ENCODE results near the gene ADAMTS16. TPM values are rescaled to one million over a fixed set of nuclear protein-coding genes. Genes with fewer than 3 reads are reported as not detected.

ADAMTS16 gene
- total RNA-seq, 3 donors from 2014 or later: 0.15 to 1.3 (median 0.33) TPM

DNA sequence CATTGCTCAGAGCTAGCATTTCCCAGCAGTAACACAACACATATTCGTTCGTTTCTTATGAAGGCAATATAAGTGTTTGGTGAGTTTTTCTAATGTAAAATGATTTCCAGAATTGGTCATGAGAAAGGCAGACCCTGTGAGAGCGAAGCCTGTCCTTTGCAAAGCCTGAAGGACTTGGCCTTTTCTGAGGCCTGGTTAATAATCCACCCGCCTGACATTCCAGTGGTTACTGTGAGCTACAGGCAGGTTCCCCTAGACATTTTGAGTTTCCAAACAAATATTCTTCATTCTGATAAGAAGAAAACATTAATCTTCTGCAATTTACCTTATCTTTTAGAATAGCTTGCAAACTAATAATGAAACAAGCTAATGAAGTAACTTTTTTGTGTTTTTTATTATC, 38.0 kb downstream of the ADAMTS16 start:
- TF ChIP-seq POLR2AphosphoS5 (IDR thresholded peaks at IDR 0.05) (no peak), POLR2A (IDR thresholded peaks at IDR 0.05) (no peak)
- TF ChIP-seq, protein P1, sequence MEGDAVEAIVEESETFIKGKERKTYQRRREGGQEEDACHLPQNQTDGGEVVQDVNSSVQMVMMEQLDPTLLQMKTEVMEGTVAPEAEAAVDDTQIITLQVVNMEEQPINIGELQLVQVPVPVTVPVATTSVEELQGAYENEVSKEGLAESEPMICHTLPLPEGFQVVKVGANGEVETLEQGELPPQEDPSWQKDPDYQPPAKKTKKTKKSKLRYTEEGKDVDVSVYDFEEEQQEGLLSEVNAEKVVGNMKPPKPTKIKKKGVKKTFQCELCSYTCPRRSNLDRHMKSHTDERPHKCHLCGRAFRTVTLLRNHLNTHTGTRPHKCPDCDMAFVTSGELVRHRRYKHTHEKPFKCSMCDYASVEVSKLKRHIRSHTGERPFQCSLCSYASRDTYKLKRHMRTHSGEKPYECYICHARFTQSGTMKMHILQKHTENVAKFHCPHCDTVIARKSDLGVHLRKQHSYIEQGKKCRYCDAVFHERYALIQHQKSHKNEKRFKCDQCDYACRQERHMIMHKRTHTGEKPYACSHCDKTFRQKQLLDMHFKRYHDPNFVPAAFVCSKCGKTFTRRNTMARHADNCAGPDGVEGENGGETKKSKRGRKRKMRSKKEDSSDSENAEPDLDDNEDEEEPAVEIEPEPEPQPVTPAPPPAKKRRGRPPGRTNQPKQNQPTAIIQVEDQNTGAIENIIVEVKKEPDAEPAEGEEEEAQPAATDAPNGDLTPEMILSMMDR (IDR thresholded peaks at IDR 0.05): no peak

DNA sequence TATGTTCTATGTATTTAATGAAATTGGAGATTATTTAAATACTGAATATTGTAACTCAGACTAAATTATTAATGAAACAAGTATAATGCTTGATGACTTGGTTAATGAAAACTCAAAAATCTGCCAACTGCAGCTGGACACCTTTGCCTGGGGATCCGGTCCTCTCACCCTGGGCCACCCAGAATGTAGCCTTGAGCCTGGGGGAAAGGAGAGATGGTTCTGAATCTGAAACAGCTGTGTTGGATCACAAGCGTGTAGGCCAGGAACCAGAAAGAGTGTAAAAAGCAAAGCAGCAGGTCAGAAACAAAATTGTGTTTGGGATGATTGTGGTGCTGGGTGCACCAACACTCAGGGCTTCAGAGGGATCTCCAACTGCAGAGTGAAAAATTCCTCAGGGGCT, 38.5 kb downstream of the ADAMTS16 start:
- H3K4me3 ChIP-seq: no peak overlapping the region
- H3K27ac ChIP-seq: no peak overlapping the region
- no peaks in the 10 kb centered on the region for H3K27me3 ChIP-seq
- H3K4me1 ChIP-seq: no peaks in the 10 kb centered on the region
- no peak for DNase-seq (ENCODE audit: low spot score in 2 of 2)
- intact Hi-C loops (cut with DNase I; ENCODE audit: low total_unique reads): no loop called here
- H3K36me3 ChIP-seq: no peaks in the 10 kb centered on the region
- TF ChIP-seq, protein P1 (IDR thresholded peaks at IDR 0.05): no peak
- TF ChIP-seq POLR2AphosphoS5 (IDR thresholded peaks at IDR 0.05): no peak
- TF ChIP-seq POLR2A (IDR thresholded peaks at IDR 0.05): no peak
- H3K9me3 ChIP-seq: no peaks in the 10 kb centered on the region

More for the DNA sequence above, 38.0 kb downstream of the ADAMTS16 start:
- DNase-seq (ENCODE audit: low spot score in 2 of 2): no peak
- no peaks in the 10 kb centered on the region for H3K4me1 ChIP-seq
- H3K27ac ChIP-seq: no peak overlapping the region
- no peaks in the 10 kb centered on the region for H3K36me3 ChIP-seq
- H3K27me3 ChIP-seq: no peaks in the 10 kb centered on the region
- no peak overlapping the region for H3K4me3 ChIP-seq
- H3K9me3 ChIP-seq: no peaks in the 10 kb centered on the region
- intact Hi-C loops (cut with DNase I; ENCODE audit: low total_unique reads): no loop called here

DNA sequence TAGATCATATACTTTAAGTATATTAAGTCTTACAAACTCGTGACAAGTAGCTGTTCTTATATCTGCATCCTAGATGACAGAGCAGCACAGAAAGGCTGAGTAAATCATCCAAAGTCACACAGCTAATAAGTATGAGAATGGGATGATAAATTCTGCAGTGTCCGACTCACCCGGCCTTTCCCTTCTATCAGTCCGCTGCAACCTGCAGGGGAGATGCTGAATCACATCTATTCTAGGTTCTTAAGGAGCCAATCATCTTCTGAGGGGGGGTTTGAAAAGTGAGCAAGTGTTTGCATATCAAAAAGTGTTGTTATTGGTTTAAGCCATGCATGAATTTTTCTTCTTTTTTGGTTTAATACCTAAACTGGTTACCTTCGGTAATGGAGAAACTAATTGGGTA, 38.9 kb downstream of the ADAMTS16 start:
- TF ChIP-seq POLR2A (IDR thresholded peaks at IDR 0.05): no peak
- TF ChIP-seq, protein P1 (IDR thresholded peaks at IDR 0.05): no peak
- no peak for TF ChIP-seq POLR2AphosphoS5 (IDR thresholded peaks at IDR 0.05)
- H3K9me3 ChIP-seq: no peaks in the 10 kb centered on the region
- H3K4me1 ChIP-seq: no peaks in the 10 kb centered on the region
- no peak overlapping the region for H3K27ac ChIP-seq
- H3K36me3 ChIP-seq: no peaks in the 10 kb centered on the region
- DNase-seq (ENCODE audit: low spot score in 2 of 2): no peak
- intact Hi-C loops (cut with DNase I; ENCODE audit: low total_unique reads): no loop called here
- H3K27me3 ChIP-seq: no peaks in the 10 kb centered on the region
- H3K4me3 ChIP-seq: no peak overlapping the region

DNA sequence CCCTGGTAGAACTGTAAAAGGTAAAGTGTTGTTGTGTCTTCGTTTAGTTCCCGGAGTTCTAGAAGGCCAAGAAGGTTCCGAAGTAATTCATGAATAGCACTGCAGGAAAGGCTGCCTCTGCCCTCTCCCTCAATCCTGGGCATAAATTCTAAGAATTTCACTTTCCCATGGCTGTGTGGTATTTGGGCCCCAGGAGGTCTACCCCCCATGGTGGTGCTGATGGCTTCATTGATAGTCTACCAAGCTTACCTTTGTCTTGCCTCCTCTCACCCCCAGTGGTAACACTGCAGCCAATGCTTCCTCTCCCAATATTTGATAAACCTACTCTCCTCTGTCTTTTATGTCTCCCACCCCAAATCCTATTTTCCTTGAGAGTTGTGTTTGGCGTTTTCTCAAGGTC, 39.5 kb downstream of the ADAMTS16 start:
- no peaks in the 10 kb centered on the region for H3K27me3 ChIP-seq
- no peak for TF ChIP-seq POLR2AphosphoS5 (IDR thresholded peaks at IDR 0.05)
- TF ChIP-seq, protein P1 (IDR thresholded peaks at IDR 0.05): no peak
- no peak for TF ChIP-seq POLR2A (IDR thresholded peaks at IDR 0.05)
- H3K36me3 ChIP-seq: no peaks in the 10 kb centered on the region
- no peaks in the 10 kb centered on the region for H3K9me3 ChIP-seq
- H3K27ac ChIP-seq: no peak overlapping the region
- no peaks in the 10 kb centered on the region for H3K4me1 ChIP-seq
- intact Hi-C loops (cut with DNase I; ENCODE audit: low total_unique reads): no loop called here
- no peak for DNase-seq (ENCODE audit: low spot score in 2 of 2)
- no peak overlapping the region for H3K4me3 ChIP-seq

DNA sequence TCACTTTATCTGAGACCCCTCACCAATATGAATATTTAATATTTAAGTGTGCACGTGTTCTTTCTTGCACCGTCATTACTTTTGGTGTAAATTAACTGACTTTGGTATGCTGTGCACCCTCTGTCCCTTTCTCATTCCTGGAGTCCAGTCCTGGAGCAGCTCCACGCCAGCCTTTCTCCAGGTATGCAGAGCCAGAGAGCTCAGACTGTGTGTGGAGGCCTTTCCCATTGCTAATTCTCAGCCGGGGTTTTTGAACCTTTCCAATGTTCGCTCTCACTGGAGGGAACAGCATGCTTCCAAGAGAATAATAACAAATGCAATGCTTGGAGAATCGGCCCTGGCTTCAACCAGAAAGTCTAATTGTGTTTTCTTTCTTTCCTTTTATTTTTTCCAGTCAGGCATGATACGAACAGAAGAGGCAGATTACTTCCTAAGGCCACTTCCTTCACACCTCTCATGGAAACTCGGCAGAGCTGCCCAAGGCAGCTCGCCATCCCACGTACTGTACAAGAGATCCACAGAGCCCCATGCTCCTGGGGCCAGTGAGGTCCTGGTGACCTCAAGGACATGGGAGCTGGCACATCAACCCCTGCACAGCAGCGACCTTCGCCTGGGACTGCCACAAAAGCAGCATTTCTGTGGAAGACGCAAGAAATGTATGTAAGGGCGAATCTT, 41.7 kb downstream of the ADAMTS16 start:
- H3K4me1 ChIP-seq: no peaks in the 10 kb centered on the region
- H3K27me3 ChIP-seq: no peaks in the 10 kb centered on the region
- intact Hi-C loops (cut with DNase I; ENCODE audit: low total_unique reads): no loop called here
- H3K4me3 ChIP-seq: no peak overlapping the region
- no peak for DNase-seq (ENCODE audit: low spot score in 2 of 2)
- H3K9me3 ChIP-seq: no peaks in the 10 kb centered on the region
- H3K36me3 ChIP-seq: no peaks in the 10 kb centered on the region
- H3K27ac ChIP-seq: no peak overlapping the region
- TF ChIP-seq POLR2AphosphoS5 (IDR thresholded peaks at IDR 0.05): no peak
- no peak for TF ChIP-seq POLR2A (IDR thresholded peaks at IDR 0.05)
- TF ChIP-seq, protein P1 (IDR thresholded peaks at IDR 0.05): no peak
